HG03139 (cell line): ENCODE data around the gene CCNDBP1.
A peak's percentile ranks its signal among the peaks of the same experiment; 100 is the strongest.
"Not testable (repeated sequence)": the region's sequence is repeated elsewhere in the genome, so short reads cannot be mapped to it uniquely, and the experiment has no call there.

Experiments
- ATAC-seq: cut with Tn5 transposase; IDR thresholded peaks from one replicate; pipeline ENCODE4 v1.9.1; 2021; ENCODE audit not compliant: unreplicated experiment

The CCNDBP1 gene, protein sequence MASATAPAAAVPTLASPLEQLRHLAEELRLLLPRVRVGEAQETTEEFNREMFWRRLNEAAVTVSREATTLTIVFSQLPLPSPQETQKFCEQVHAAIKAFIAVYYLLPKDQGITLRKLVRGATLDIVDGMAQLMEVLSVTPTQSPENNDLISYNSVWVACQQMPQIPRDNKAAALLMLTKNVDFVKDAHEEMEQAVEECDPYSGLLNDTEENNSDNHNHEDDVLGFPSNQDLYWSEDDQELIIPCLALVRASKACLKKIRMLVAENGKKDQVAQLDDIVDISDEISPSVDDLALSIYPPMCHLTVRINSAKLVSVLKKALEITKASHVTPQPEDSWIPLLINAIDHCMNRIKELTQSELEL

DNA sequence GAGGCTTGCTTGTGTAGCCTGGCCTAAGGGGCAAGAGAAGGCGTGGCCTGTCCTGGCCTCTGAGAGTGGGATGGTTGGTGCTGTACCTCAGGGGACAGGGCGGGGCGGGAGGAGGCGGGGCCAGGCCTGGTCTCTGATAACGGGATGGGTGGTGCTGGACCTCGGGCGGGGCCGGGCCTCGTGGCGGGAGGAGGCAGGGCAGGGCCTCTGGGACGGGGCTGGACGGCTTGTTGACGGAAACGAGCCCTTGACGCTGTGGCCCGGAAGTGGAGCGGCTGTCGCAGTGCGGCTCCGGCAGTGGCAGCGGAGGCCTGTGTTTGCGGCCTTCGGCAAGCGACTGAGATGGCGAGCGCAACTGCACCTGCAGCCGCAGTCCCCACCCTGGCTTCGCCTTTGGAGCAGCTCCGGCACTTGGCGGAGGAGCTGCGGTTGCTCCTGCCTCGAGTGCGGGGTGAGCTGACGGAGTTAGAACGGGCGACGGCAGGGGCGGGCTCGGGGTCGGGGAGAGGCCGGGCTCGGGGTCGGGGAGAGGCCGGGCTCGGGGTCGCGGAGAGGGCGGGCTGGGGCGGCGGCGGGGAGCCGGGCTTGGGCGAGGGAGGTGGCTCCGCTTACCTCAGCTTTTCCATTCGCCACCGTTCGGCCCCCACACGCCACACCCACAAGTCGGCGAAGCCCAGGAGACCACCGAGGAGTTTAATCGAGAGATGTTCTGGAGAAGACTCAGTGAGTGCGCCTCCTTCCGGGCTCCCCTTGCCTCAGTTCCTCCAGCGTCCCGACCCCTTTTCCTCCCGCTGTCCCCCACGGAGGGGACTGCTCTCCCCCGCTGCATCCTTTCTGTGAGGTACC is at the start of gene CCNDBP1:
Gene CCNDBP1, plus strand, starts transcription at position 247 of the 846 bp plus-strand sequence. Its CDS starts 96 bp downstream, at position 343.
- ATAC-seq = peak; percentile 94

DNA sequence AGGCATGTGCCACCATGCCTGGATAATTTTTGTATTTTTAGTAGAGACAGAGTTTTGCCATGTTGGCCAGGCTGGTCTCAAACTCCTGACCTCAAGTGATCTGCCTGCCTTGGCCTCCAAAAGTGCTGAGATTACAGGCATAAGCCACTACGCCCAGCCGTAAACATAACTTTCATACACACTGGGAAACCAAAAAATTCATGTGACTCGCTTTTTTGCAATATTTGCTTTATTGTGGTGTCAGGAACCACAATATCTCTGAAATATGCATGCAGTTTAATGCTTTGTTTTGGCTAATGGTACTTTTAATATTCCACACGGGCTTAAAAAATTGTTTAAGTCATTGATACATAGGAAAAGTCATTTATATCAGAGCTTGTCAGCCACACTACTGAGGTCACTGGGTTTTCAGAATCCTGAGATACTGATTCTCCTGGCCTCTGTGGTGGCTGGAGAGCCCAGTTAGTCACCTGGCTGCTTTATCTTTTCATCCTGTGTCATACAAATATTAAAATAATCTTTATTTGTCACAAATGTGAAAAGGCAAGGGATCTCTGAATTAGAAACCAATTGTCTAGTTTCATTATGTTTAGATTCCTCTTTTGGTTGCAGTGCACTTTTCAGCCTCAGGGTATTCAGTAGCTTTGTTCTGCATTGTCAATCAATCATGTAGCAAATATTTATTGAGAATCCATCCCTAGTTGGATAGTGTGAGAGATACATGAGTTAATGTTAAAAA is 41.8 kb upstream of the CCNDBP1 start:
- ATAC-seq = no peak

DNA sequence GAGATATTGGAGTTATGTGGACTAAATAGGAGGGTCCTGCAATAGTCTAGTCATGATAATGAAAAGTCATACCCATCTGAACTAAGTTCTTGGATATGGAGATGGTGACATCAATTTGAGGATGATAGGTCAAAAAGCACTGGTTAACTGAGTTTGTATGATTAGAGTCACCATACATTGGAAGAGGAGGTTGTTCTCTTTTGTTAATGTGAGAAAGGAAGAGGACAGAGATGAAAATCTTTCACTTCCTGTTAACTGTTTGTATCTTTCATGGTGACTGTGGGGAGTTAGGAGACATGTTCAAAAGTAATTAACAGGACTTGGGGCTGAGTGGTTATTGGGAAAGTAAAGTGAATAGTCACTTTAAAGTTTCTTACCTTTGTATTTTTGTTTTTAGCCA is 40.7 kb upstream of the CCNDBP1 start:
- no peak for ATAC-seq

DNA sequence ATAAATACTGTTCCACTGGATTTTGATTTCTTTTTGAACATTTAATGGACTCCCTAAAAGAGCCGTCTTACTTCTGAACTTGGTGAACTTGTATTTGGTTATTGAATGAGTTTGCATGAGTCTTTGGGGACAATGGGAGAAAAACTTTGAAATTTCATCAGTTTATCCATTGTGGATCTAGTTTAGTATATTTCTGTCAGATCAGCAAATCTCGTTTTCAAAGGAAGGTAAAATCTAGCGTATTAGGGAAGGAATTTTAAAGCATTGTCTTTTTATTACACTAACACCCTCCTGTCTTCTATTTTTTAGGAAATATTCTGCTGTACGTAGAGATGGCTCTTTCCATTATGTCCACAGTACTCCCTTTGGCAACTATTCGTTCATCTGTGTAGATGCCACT is 39.0 kb upstream of the CCNDBP1 start:
- no peak for ATAC-seq

DNA sequence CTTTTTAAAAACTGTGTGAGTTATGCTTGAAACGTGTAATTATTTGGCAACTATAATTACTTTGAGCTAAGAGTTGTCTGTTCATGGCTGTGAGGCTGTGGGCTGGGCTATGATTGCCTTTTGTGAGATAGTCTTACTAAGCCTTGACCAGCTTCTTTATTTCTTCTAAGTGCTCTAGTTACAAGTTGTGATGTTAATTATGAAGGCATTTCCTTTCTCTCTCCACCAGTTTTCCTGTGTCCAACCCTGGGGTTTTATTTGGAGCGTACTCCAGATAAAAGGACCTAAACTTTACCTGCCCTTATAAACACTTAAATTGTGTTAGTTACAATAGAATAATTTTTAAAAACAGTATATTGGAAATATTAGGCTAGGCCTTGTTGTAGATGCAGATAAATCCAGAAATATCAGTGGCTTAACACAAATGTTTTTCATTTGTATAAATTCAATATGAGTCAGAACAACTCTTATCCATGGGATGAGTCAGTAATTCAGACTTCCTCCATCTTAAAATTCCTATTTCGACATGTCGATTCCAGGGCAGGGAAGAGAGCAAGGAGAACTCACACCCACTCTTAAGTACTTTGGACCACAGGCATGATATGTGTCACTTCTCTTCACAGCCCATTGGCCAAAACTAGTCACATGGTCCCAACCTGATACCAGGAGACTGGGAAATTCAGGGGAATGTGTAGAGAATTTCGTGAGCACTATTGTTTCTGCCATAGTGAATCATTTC is 34.8 kb upstream of the CCNDBP1 start:
- no peak for ATAC-seq

DNA sequence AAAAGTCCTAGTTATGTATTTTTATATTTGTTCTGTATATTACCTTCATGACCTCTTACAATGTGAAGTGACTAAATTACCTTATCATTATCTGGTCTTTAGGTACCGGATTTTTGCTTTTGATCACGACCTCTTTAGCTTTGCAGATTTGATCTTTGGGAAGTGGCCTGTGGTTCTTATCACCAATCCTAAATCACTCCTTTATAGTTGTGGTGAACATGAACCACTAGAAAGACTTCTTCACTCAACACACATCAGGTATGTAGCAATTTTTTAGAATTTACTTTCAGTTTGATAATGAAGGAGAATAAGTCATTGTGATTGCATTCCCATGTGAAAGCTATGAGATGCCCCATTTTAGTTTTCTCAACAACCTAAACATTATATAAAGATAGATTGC is 33.5 kb upstream of the CCNDBP1 start:
- no peak for ATAC-seq

DNA sequence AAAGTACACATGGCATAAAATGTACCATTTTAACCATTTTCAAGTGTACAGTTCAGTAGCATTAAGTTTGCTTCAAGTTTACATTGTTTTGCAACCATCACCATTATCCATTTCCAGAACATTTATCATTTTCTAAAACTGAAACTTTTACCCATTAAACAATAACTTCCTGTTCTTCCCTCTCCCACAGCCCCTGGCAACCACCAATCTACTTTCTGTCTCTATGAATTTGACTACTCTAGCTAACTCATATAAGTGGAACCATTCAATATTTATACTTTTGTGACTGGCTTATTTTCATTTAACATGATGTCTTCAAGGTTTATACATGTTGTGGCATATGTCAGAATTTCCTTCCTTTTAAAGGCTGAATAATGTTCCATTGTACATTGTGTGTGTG is 31.9 kb upstream of the CCNDBP1 start:
- ATAC-seq = no peak

DNA sequence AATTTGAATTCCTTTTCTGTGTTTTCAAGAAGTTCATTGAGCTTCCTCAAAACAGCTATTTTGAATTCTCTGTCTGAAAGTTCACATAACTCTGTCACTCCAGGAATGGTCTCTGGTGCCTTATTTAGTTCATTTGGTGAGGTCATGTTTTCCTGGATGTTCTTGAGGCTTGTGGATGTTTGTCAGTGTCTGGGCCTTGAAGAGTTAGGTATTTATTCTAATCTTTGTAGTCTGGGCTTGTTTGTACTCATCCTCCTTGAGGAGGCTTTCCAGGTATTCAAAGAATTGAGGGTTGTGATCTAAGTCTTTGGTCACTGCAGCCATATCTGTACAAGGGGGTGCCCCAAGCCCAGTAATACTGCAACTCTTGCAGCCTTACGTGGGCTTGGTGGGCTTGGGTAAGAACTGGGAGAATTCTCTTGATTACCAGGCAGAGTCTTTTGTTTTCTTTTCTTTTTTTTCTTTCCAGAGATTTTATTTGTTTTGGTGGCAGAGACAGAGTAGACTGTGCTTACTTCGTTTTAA is 19.3 kb upstream of the CCNDBP1 start:
- ATAC-seq = no peak

DNA sequence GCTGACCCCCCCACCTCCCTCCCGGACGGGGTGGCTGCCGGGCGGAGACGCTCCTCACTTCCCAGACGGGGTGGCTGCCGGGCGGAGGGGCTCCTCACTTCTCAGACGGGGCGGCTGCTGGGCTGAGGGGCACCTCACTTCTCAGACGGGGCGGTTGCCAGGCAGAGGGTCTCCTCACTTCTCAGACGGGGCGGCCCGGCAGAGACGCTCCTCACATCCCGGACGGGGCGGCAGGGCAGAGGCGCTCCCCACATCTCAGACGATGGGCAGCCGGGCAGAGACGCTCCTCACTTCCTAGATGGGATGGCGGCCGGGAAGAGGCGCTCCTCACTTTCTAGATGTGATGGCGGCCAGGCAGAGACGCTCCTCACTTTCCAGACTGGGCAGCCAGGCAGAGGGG is 17.9 kb upstream of the CCNDBP1 start:
- ATAC-seq = not testable (repeated sequence)

DNA sequence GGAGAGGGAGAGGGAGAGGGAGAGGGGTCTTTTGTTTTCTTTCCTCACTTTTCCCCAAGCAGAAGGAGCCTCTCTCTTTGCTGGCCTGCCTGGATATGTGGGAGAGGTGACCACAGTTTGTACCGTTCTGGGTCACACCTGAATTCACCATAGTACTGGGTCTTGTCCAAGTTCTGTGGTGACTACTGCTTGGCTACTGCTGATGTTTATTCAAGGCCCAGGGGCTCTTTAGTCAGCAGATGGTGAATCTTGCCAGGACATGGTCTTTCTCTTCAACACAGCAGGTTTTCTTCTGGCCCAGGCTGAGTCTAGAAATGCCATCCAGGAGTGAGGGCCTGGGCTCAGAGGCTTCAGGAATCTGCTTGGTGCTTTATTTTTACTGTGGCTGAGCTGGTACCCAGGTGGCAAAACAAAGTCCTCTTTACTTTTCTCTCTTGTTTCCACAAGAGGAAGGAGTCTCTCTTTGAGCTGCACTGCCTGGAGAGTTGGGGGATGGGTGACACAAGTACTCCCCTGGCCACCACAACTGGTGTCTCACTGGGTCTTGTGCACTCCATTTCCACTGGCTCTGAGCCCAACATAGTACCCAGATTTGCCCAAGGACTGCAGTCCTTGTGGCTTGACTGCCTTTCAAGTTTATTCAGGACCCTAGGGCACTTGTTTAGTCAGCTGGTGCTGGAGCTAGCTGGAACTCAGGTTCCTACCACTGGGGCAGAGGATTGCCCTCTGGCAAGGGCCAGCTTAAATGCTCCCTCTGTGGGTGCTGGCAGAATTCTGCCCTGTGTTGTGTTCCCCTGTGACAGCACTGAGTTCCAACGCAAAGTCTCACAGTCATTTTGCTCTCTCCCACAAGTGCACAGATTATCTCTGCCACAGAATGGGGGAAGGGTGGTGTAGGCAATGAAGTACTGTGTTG is 16.8 kb upstream of the CCNDBP1 start:
- no peak for ATAC-seq

DNA sequence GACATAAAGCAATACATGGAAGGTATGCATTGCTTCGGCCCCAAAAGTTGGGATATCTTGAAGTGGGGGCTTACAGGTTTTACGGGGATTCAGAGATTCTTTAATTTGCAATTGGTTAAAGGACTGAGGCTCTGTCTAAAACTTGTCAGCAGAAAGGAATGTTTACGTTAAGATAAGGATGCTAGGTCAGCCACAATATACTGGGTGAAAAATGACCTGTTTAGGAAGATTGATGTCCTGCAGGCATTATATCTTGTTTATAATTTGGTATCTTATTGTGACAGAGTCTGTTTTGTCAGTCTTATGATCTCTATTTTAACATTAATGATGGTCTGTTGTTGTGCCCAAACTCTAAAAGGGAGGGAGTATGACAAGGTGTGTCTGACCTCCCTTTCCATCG is 15.3 kb upstream of the CCNDBP1 start:
- no peak for ATAC-seq

DNA sequence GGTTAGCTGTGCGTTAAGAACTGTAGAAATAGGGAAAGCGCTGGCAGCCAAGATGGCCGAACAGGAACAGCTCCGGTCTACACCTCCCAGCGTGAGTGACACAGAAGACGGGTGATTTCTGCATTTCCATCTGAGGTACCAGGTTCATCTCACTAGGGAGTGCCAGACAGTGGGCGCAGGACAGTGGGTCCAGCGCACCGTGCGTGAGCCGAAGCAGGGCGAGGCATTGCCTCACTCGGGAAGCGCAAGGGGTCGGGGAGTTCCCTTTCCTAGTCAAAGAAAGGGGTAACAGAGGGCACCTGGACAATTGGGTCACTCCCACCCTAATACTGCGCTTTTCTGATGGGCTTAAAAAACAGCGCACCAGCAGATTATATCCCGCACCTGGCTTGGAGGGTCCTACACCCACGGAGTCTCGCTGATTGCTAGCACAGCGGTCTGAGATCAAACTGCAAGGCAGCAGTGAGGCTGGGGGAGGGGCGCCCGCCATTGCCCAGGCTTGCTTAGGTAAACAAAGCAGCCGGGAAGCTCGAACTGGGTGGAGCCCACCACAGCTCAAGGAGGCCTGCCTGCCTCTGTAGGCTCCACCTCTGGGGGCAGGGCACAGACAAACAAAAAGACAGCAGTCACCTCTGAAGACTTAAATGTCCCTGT is 9.4 kb upstream of the CCNDBP1 start:
- not testable (repeated sequence) for ATAC-seq

DNA sequence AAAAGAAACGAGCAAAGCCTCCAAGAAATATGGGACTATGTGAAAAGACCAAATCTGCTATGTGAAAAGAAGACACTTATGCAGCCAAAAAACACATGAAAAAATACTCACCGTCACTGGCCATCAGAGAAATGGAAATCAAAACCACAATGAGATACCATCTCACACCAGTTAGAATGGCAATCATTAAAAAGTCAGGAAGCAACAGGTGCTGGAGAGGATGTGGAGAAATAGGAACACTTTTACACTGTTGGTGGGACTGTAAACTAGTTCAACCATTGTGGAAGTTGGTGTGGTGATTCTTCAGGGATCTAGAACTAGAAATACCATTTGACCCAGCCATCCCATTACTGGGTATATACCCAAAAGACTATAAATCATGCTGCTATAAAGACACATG is 8.1 kb upstream of the CCNDBP1 start:
- not testable (repeated sequence) for ATAC-seq

DNA sequence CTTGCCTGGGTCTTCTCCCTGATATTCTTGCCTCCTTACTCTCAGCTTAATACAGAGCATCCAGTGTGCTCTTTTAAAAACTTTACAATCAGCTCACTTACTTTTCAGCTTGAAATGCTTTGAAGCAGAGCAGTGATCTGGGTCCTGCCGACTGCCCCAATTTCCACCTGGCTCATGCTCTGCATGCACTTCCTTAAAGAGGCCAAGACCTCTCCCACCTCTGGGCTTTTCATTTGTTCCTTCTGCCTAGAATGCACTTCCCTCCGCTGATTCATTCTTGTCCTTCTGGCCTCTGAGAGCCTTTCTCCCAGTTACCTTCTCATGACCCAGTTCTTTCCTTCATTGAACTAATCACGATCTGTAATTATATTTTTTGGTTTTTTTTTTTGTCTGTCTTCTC is 1.9 kb upstream of the CCNDBP1 start:
- no peak for ATAC-seq

DNA sequence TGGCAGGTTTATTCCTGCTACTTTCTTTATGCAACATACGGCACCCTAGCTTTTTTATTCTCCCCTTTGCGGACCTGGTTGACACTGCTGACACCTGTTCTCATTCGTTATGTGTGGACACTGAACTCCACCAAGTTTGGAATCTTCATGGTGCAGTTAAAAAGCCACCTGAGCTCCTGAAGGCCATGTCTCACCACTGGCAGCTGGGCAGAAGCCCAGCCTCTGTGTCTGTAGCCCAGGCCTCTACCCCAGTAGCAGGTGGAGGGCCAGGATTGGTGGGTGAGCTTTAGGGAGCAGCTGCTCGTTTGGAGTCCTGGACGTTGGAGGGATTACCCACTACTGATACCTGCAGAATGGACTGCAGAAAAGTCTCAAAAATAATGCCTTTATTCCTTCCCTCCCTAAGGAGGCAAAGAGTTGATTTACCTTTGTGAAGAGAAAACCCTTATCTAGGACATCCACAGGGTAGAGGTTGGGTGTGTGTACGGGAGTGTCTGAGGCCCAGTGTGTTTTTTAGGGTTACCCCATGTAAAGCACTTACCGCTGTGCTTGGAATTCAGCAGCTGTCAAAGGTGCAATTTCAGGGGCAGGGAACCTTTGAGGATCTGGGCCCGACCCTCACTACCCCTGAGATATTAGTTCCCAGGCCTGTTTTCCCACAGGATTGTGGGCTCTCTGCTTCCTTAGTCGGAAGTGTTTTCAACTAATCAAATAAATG is 637 bp upstream of the CCNDBP1 start:
- ATAC-seq = no peak

DNA sequence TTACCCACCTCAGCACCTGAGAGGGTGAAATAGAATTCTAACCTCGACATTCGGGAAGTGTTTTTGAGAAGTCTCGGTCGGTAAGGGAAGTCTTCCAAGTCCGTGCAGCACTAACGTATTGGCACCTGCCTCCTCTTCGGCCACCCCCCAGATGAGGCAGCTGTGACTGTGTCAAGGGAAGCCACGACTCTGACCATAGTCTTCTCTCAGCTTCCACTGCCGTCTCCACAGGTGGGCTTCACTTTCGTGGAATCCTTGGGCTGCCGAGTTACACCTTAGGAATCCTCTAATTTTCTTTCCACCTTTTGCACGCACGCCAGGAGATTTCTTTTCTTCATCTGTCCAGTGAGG is 775 bp downstream of the CCNDBP1 start:
- peak; percentile 5 for ATAC-seq

DNA sequence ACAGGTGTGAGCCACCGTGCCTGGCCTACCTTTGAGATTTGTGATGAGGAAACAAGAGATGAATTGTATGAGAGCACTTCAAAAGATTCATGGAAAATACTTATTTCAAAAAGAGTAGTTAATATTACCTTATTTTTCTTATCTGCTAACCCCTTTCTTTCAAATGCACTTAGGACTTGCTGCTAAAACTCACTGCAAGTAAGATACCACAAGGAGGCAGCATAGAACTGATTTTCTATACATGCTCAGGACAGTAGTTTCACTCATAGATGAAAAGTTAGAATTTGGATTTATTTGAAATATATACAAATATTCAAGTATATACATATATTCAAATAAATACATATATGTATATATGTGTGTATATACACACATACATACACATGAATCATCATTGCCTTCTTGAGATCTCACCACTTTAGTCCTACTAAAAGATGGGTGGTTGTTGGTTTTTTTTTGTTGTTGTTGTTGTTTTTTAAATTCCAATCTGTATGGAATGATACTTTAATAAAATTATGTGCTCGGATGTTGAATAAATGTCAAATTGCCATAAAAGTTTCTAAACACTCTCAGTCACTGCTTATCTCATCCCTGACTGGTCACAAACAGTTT is 2.4 kb downstream of the CCNDBP1 start:
- no peak for ATAC-seq

DNA sequence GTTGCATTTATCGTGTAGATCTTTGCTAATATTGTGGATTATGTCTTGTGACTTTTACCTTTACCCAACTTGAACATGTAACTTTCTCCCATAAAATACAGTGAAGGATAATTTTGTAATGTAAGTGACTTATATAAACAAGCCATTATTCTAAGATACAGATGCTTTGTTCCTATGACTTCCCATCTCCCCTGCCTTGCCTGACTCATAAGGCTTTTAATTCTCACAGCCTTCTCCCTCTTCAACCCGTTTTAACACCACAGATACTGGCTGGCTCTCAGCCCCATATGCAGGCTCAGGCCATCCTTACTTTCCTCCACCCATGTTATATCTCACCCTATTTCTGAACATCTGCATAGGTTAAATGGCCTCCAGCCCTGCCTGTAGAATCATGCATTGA is 4.1 kb downstream of the CCNDBP1 start:
- ATAC-seq = no peak
